CD14-positive monocyte (primary cell): Measurements from ENCODE around the gene TNNT3. TPM values are rescaled to one million over a fixed set of nuclear protein-coding genes. Genes with fewer than 3 reads are reported as not detected.

Experiments
- DNase-seq, 3 donors: peaks; one replicate each; pipeline ENCODE4 v3.0.0-alpha.2; 2011 to 2022
- H2AFZ ChIP-seq: 2 replicates; pipeline ENCODE4 v1.6.0; 2012; ENCODE audit warnings: mild to moderate bottlenecking, low read depth, low read length, inconsistent platforms; ENCODE audit not compliant: insufficient read depth, poor library complexity, severe bottlenecking
- H3K27ac ChIP-seq, 2 donors: 1 replicate in 1 of 2; 2 replicates in 1 of 2; pipeline ENCODE4 v1.5.1; 2012 to 2013; ENCODE audit warnings: low read length in 2 of 2, control low read depth in 1 of 2, inconsistent platforms in 1 of 2, low read depth in 1 of 2, mild to moderate bottlenecking in 1 of 2
- H3K27me3 ChIP-seq, 2 donors: one replicate each; pipeline versions ENCODE4 v1.6.0 to v1.6.1; 2011 to 2013; ENCODE audit warnings: low read length in 2 of 2; ENCODE audit not compliant: control insufficient read depth in 2 of 2, insufficient read depth in 2 of 2
- H3K36me3 ChIP-seq, 2 donors: replicated peaks in 1 of 2; 1 replicate in 1 of 2; 2 replicates in 1 of 2; pipeline versions ENCODE4 v1.5.1 to v1.6.1; 2012 to 2013; ENCODE audit warnings: low read length in 2 of 2, control low read depth in 1 of 2, inconsistent platforms in 1 of 2, mild to moderate bottlenecking in 1 of 2; ENCODE audit not compliant: insufficient read depth in 2 of 2, control insufficient read depth in 1 of 2
- H3K4me1 ChIP-seq, 2 donors: 1 replicate in 1 of 2; 2 replicates in 1 of 2; pipeline versions ENCODE4 v1.5.1 to v1.6.1; 2012 to 2013; ENCODE audit warnings: low read length in 2 of 2, control low read depth in 1 of 2, inconsistent platforms in 1 of 2, mild to moderate bottlenecking in 1 of 2, moderate library complexity in 1 of 2; ENCODE audit not compliant: insufficient read depth in 2 of 2, control insufficient read depth in 1 of 2
- H3K4me2 ChIP-seq: replicated peaks from 2 replicates; pipeline ENCODE3; 2012; ENCODE audit warnings: low read length, moderate library complexity, mild to moderate bottlenecking; ENCODE audit not compliant: poor library complexity, severe bottlenecking; ENCODE audit errors: extremely low read depth
- H3K4me3 ChIP-seq, 3 experiments: fragments of 200-600 bp in 1 of 3; sonication (generic) in 1 of 3; replicated peaks in 1 of 3; 1 replicate in 2 of 3; 2 replicates in 1 of 3; pipeline ENCODE4 v1.5.1; 2011 to 2013; ENCODE audit warnings: low read length in 3 of 3, mild to moderate bottlenecking in 3 of 3, control low read depth in 2 of 3, low read depth in 2 of 3, inconsistent platforms in 1 of 3, moderate library complexity in 1 of 3
- H3K79me2 ChIP-seq: 2 replicates; pipeline ENCODE4 v1.6.0; 2012; ENCODE audit warnings: mild to moderate bottlenecking, control low read depth, inconsistent platforms, low read length, moderate library complexity; ENCODE audit not compliant: insufficient read depth
- H3K9ac ChIP-seq: 2 replicates; pipeline ENCODE4 v1.6.0; 2017; ENCODE audit warnings: low read length, mild to moderate bottlenecking; ENCODE audit not compliant: insufficient read depth, poor library complexity, severe bottlenecking
- H3K9me3 ChIP-seq, 2 donors: replicated peaks in 1 of 2; 1 replicate in 1 of 2; 2 replicates in 1 of 2; pipeline versions ENCODE4 v1.5.1 to v1.6.1; 2012 to 2013; ENCODE audit warnings: low read length in 2 of 2, control low read depth in 1 of 2; ENCODE audit not compliant: control insufficient read depth in 1 of 2, insufficient read depth in 1 of 2
- H4K20me1 ChIP-seq: 2 replicates; pipeline ENCODE4 v1.6.0; 2012; ENCODE audit warnings: mild to moderate bottlenecking, low read length, control low read depth, moderate library complexity; ENCODE audit not compliant: insufficient read depth
- H3K27ac Mint-ChIP-seq, 7 donors: one replicate each; pipeline ENCODE4 v1.8.0; 2020; ENCODE audit warnings: mild to moderate bottlenecking in 7 of 7, mixed read lengths in 7 of 7, moderate library complexity in 6 of 7, inconsistent platforms in 2 of 7
- H3K27me3 Mint-ChIP-seq, 3 donors: one replicate each; pipeline ENCODE4 v1.8.0; 2021 to 2022; ENCODE audit warnings: low read depth in 3 of 3, mild to moderate bottlenecking in 3 of 3, mixed read lengths in 3 of 3, moderate library complexity in 3 of 3, inconsistent platforms in 1 of 3
- H3K36me3 Mint-ChIP-seq, 2 donors: one replicate each; pipeline ENCODE4 v1.8.0; 2020; ENCODE audit warnings: mixed read lengths in 2 of 2, inconsistent platforms in 1 of 2, mild to moderate bottlenecking in 1 of 2
- H3K4me1 Mint-ChIP-seq: one replicate; pipeline ENCODE4 v1.8.0; 2020; ENCODE audit warnings: mild to moderate bottlenecking, mixed read lengths
- H3K4me3 Mint-ChIP-seq, 2 donors: one replicate each; pipeline ENCODE4 v1.8.0; 2020; ENCODE audit warnings: mild to moderate bottlenecking in 2 of 2, mixed read lengths in 2 of 2, moderate library complexity in 1 of 2
- H3K9me3 Mint-ChIP-seq, 7 donors: one replicate each; pipeline ENCODE4 v1.8.0; 2020 to 2022; ENCODE audit warnings: mixed read lengths in 7 of 7, mild to moderate bottlenecking in 6 of 7, moderate library complexity in 6 of 7, inconsistent platforms in 2 of 7
- WGBS: methylation state at CpG from one replicate; pipeline ENCODE4 v1.1.5; 2013; ENCODE audit warnings: missing lambda C conversion rate; ENCODE audit not compliant: insufficient coverage; 5-methylcytosine and 5-hydroxymethylcytosine counted together
- intact Hi-C, 2 donors: fragments of 100-400 bp; cut with micrococcal nuclease; formaldehyde crosslinking; loops; one replicate each; pipeline versions ENCODE4 v1.15.0 to v1.15.1; 2023
- polyA plus RNA-seq, 3 donors: library from polyadenylated mRNA; depleted of rRNA in 1 of 3; unstranded in 2 of 3; stranded (reverse) in 1 of 3; fragments of 300-500 nt in 2 of 3; fragments of >200 nt in 1 of 3; fragmentation: Illumina TruSeq in 2 of 3; gene quantifications; 1 replicate in 2 of 3; 2 replicates in 1 of 3; pipeline ENCODE4 v1.2.3, GENCODE V29; 2012 to 2021
- TF ChIP-seq, protein P1 (sequence below): fragments of 200-600 bp; IDR thresholded peaks from one replicate; pipeline ENCODE4 v1.8.0; 2022; ENCODE audit warnings: antibody characterized with exemption, mild to moderate bottlenecking

Gene TNNT3
- polyA plus RNA-seq, 3 donors: 1.4 TPM; not detected in 2

DNA sequence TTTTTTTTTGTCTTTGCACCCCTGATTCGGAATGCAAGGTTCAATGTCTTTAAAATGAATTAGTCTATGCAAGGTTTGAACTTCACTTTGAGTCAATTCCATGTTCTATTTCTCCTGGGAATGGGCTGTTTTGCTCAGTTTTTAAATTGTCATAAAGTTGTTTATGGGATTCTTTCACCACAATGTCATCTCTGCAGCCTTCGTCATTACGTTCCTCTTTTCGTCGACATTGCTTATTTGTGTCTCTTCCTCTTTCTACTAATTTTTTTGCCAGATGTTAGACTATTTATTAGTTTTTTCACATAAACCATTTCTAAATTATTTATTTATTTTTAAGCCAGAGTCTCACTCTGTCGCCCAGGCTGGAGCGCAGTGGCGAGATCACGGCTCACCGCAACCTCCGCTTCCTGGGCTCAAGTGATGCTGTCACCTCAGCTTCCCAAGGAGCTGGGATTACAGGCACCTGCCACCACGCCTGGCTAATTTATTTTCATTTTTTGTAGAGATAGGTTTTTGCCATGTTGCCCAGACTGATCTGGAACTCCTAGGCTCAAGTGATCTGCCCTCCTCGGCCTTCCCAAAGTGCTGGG lies 7.1 kb upstream of the TNNT3 start:
- no peaks in the 10 kb centered on the region for H3K79me2 ChIP-seq
- no peak overlapping the region for H2AFZ ChIP-seq
- no peak overlapping the region for H3K4me3 ChIP-seq
- Mint-ChIP-seq H3K9me3 (peaks cover 0 to 5% (median 0%) of the 10 kb centered on the region in 7 donors), H3K27ac (peak overlapping the region; percentile 40 to 86 (median 76)), H3K27me3 (peaks cover 1 to 7% (median 6%) of the 10 kb centered on the region in 3 donors), H3K4me1 (peaks cover 15% of the 10 kb centered on the region), H3K36me3 (peaks cover 6 to 8% of the 10 kb centered on the region in 2 donors), H3K4me3 (peak overlapping the region in 1 of 2 donors; percentile 21)
- H3K27ac ChIP-seq: peak overlapping the region; percentile 5 to 58
- no peaks in the 10 kb centered on the region for H3K9me3 ChIP-seq
- peak; percentile 51 to 63 (median 53) for DNase-seq
- peaks cover 19% of the 10 kb centered on the region for H4K20me1 ChIP-seq
- 81% methylated on average over 5 of the region's 13 CpGs for WGBS
- H3K36me3 ChIP-seq: no peaks in the 10 kb centered on the region
- H3K4me2 ChIP-seq: peak overlapping the region; percentile 15
- intact Hi-C loops: loop anchor here in 1 of 2 donors (1.0 to 10.0 kb wide), 2 partner anchors 26 to 78 kb away; partner anchors contain the start of genes SYT8 and TNNI2
- no peaks in the 10 kb centered on the region for H3K27me3 ChIP-seq
- TF ChIP-seq, protein P1, sequence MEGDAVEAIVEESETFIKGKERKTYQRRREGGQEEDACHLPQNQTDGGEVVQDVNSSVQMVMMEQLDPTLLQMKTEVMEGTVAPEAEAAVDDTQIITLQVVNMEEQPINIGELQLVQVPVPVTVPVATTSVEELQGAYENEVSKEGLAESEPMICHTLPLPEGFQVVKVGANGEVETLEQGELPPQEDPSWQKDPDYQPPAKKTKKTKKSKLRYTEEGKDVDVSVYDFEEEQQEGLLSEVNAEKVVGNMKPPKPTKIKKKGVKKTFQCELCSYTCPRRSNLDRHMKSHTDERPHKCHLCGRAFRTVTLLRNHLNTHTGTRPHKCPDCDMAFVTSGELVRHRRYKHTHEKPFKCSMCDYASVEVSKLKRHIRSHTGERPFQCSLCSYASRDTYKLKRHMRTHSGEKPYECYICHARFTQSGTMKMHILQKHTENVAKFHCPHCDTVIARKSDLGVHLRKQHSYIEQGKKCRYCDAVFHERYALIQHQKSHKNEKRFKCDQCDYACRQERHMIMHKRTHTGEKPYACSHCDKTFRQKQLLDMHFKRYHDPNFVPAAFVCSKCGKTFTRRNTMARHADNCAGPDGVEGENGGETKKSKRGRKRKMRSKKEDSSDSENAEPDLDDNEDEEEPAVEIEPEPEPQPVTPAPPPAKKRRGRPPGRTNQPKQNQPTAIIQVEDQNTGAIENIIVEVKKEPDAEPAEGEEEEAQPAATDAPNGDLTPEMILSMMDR: no peak
- H3K4me1 ChIP-seq: peaks cover 11 to 15% of the 10 kb centered on the region in 2 donors
- no peak overlapping the region for H3K9ac ChIP-seq

DNA sequence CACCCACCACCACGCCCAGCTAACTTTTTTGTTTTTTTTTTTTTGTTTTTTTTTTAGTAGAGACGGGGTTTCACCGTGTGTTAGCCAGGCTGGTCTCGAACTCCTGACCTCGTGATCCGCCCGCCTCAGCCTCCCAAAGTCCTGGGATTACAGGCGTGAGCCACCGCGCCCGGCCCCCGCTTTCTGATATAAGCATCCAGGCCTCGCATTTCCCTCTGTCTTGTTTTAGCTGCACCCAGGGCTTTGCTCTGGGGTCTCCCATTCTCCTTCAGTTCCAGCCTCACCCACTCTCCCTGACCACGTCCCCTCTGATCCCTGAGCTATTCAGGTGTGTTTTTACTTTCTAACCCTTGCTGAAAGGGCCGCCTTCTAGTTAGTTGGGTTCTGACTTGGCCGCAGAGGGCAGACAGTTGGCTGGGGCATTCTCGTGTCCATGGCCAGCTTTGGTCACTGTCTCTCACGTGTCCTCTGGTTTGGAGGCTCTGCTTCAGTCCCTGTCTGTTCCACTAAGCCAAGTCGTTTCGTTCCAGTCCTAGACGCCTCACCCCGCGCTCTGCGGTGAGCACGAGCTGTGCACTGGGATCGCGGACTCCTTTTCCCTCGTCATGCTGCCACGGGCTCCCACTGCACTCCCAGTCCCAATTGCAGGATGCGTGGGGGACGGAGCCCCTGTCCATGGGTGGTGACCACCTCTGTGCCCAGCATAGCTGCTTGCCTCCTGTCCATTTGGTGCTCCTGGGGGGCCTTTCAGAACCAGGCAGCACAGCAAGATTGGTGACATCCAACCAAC lies 6.0 kb upstream of the TNNT3 start:
- H3K9me3 ChIP-seq: no peaks in the 10 kb centered on the region
- H3K9ac ChIP-seq: no peak overlapping the region
- intact Hi-C loops: loop anchor here (1.0 to 10.0 kb wide), 2 partner anchors 26 to 79 kb away; partner anchors contain the start of genes SYT8 (in 1 of the 2) and TNNI2 (in 1 of the 2)
- peaks cover 11 to 15% of the 10 kb centered on the region in 2 donors for H3K4me1 ChIP-seq
- no peaks in the 10 kb centered on the region for H3K27me3 ChIP-seq
- Mint-ChIP-seq H3K4me3 (no peak overlapping the region), H3K4me1 (peaks cover 16% of the 10 kb centered on the region), H3K27ac (peak overlapping the region in 6 of 7 donors; percentile 12 to 86 (median 58)), H3K9me3 (peaks cover 0 to 5% (median 0%) of the 10 kb centered on the region in 7 donors), H3K36me3 (peaks cover 2 to 4% of the 10 kb centered on the region in 2 donors), H3K27me3 (peaks cover 1 to 8% (median 6%) of the 10 kb centered on the region in 3 donors)
- H3K27ac ChIP-seq: no peak overlapping the region
- peaks cover 25% of the 10 kb centered on the region for H4K20me1 ChIP-seq
- 94% methylated on average over 26 of the region's 31 CpGs for WGBS
- no peak for DNase-seq
- H2AFZ ChIP-seq: no peak overlapping the region
- no peak overlapping the region for H3K4me3 ChIP-seq
- no peak overlapping the region for H3K4me2 ChIP-seq
- TF ChIP-seq, protein P1: no peak
- no peaks in the 10 kb centered on the region for H3K79me2 ChIP-seq
- no peaks in the 10 kb centered on the region for H3K36me3 ChIP-seq
